Erythroblast (primary cell): ENCODE results near the gene BRIP1.

Experiments used
- GATA1 ChIP-seq: IDR thresholded peaks from 2 replicates; pipeline ENCODE4 v1.6.1; 2011; ENCODE audit warnings: low read depth, mild to moderate bottlenecking, control low read depth, low read length, moderate library complexity
- POLR2A ChIP-seq: IDR thresholded peaks from 2 replicates; pipeline ENCODE4 v1.6.1; 2011; ENCODE audit warnings: mild to moderate bottlenecking, low read length

DNA sequence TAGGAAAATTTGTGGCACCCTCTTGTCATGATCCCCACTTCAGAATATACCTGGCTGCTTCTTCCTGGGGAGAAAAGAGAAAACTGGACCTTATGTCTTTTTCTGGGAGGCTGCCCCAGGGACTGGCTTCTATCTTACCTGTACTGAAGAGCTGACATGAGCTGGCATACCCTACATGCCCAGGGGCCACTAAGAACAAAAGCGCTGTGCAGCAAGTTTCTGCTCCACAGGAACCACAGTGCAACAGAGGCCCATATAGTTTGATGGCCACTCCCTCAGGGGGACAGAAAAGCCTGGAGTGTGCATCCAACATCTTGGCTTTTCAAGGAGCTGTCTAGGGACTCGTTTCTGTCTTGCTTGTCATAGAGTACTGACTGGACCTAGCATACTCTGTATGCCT is 175.6 kb downstream of the BRIP1 start:
- TF ChIP-seq POLR2A: no peak
- no peak for TF ChIP-seq GATA1
